HG03457 (cell line): ENCODE data around the gene SLC5A4.
"Not testable (repeated sequence)": the region's sequence is repeated elsewhere in the genome, so short reads cannot be mapped to it uniquely, and the experiment has no call there.

ENCODE experiments used
- ATAC-seq: cut with Tn5 transposase; IDR thresholded peaks from one replicate; pipeline ENCODE4 v1.9.1; 2021; ENCODE audit warnings: moderate number of reproducible peaks; ENCODE audit not compliant: unreplicated experiment

The SLC5A4 gene

DNA sequence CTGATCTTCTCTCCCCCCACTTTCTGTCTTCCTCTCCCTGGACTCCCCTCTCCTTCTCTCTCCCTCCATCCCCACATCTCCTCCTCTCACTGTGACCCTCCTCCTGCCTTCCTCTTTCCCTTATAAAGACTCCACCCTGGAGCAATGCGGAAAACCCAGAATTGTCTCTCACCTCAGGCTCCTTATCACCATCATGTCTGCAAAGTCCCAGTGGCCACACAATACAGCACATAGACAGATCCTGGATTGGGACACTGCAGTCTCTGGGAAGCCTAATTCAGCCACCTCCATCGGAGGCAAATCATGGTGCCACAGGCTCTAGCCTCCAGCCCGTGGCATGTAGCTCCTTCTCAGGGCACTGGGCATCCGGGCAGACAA is 53.0 kb downstream of the SLC5A4 start:
- ATAC-seq, result no peak

GRCh38 chr22:32200752-32201151 is 54.4 kb downstream of the SLC5A4 start:
- ATAC-seq, result no peak

DNA sequence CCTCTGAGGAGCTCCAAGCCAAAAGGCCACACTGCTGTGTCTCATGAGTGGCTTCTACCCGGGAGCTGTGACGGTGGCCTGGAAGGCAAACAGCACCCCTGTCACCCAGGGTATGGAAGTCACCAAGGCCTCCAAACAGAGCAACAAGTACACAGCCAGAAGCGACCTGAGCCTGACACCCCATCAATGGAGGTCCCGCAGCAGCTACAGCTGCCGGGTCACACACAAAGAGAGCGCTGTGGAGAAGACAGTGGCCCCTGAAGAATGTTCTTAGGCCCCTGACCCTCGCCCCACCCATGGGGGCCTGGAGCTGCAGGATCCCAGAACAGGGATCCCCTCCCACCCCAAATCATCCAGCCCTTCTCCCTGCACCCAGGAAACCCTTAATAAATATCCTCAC is 55.2 kb downstream of the SLC5A4 start:
- ATAC-seq, result no peak

GRCh38 chr22:32199341-32199740 is 55.8 kb downstream of the SLC5A4 start:
- no peak for ATAC-seq

GRCh38 chr22:32197553-32198226 is 57.5 kb downstream of the SLC5A4 start:
- not testable (repeated sequence) for ATAC-seq

DNA sequence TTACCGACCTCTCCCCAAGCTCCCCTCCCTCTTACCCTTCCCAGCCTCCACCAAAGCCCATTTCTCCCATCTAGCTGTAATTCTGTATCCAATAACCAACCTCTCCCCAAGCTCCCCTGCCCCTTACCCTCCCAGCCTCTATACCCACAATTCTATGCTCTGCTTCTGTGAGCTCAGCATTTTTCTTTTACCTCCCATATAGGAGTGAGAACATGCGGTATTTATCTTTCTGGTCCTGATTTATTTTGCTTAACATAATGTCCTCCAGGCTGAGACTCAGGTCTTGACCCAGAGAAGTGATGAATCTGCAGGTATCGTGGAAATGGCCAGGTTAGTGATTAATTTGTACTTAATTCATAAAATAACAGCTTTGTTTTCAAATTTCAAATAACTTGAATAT is 59.2 kb downstream of the SLC5A4 start:
- ATAC-seq, result not testable (repeated sequence)

GRCh38 chr22:32193346-32193745 is 61.8 kb downstream of the SLC5A4 start:
- ATAC-seq, result not testable (repeated sequence)

- ATAC-seq, result not testable (repeated sequence)
Measured at GRCh38 chr22:32191021-32191420, 64.1 kb downstream of the SLC5A4 start.

- ATAC-seq, result no peak
Measured at GRCh38 chr22:32185821-32186220, 69.3 kb downstream of the SLC5A4 start.

- no peak for ATAC-seq
Measured at GRCh38 chr22:32183625-32184024, 71.5 kb downstream of the SLC5A4 start.

GRCh38 chr22:32181043-32181442 is 74.1 kb downstream of the SLC5A4 start:
- no peak for ATAC-seq

- no peak for ATAC-seq
Measured at GRCh38 chr22:32177221-32177765, 77.9 kb downstream of the SLC5A4 start.

DNA sequence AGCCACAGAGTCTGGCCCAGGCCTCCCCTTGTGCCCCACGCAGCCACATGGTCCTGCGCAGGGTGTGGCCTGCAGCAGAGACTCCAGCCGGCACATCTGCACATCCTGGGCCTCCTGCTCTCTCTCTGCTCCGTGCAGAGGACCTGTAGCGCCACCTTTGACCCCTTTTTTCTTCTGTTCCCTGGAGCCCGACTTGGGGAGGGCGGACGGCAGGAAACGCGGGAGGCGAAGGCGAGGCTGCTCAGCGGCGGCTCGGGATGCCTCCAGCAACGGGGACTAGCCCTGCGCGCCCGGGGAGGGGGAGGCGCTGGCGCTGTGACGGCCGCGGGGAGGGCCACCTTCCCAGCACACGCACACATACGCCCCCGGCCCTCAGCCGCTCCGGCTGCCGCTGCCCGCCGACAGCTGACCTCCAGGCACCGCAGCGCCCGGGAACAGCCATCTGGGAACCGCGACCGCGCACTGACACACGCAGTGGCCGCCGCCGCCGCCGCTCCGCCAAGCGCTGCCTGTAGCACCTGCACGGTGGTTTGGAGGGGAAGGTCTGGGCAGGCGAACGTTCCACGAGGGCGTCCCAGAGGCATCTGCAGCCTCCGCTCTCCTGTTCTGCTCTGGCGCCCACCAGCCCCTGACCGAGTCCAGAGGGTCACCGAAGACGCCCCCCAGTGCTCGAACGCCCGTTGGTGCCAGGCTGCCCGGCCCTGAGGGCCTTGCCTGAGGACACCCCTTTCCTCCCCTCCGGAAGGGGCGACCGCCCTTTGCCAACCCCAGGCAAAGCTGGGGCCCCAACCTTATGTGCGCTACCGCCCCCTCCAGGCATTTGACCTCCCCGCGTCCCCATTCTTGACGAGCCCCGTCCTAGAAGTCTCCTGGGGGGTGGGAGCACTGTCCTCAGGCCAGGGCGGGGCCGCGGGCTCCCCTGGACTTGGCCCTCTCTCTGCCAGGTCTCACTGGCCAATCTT is 79.2 kb downstream of the SLC5A4 start:
- ATAC-seq, result no peak

DNA sequence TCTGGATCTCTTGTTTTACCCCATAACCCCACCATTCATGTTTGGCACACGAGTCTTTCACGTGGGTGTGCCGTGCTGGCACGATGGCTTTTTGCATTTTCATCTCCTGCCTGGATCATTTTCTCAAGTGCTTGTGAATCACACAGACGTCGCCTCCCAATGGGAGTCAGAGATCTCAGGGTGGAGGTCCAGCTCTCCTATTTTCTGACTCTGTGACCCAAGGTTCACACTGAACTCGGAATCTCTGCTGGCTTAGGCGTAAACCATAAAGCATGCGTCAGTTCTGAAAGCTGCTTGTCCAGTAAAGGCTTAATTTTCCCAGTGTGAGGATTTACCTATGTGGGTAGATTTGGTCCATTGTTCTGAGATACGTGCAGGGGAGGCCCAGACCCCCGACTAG is 80.0 kb downstream of the SLC5A4 start:
- no peak for ATAC-seq
